ENCODE measurements around the gene BNC2. TPM values are rescaled to one million over a fixed set of nuclear protein-coding genes. Genes with fewer than 3 reads are reported as not detected.

BNC2 gene
- total RNA-seq, 1 experiment from 2014 or later = 43.6 TPM

- Histone ChIP-seq H3K27ac (ENCODE audit: insufficient read length, low read depth, low read length) (no peak overlapping the region), H2AK5ac (ENCODE audit: insufficient read length, low read length) (no peak overlapping the region), H4K8ac (replicated peaks; ENCODE audit: insufficient read length, low read depth, low read length) (no peak overlapping the region), H3K56ac (ENCODE audit: insufficient read length, low read depth, low read length) (no peak overlapping the region), H4K5ac (ENCODE audit: insufficient read length, low read depth, low read length) (no peak overlapping the region), H2BK20ac (ENCODE audit: low read depth, low read length, poor library complexity, severe bottlenecking) (no peak overlapping the region), H2BK12ac (ENCODE audit: insufficient read length, low read depth, low read length) (no peak overlapping the region), H3K79me1 (ENCODE audit: insufficient read depth, low read depth, low read length, poor library complexity, severe bottlenecking) (no peaks in the 10 kb centered on the region), H4K91ac (ENCODE audit: insufficient read length, low read depth, low read length) (no peak overlapping the region), H2AFZ (ENCODE audit: low read length) (no peak overlapping the region), H3K4ac (ENCODE audit: low read depth, low read length) (no peak overlapping the region), H3K9ac (ENCODE audit: extremely low read depth, insufficient read length, low read length) (no peak overlapping the region), H3K4me2 (ENCODE audit: insufficient read depth, insufficient read length, low read length) (no peak overlapping the region), H3K4me1 (ENCODE audit: insufficient read depth, low read length) (0 out of 2 replicates have a peak, but pooled peaks cover 4% of the 10 kb centered on the region), H3K9me3 (ENCODE audit: control insufficient read depth, low read depth, low read length) (no peaks in the 10 kb centered on the region), H3K14ac (ENCODE audit: insufficient read depth, low read length) (no peak overlapping the region), H3K23me2 (ENCODE audit: insufficient read length, low read depth, low read length, poor library complexity, severe bottlenecking) (no peaks in the 10 kb centered on the region), H3K23ac (ENCODE audit: insufficient read length, low read depth, low read length) (no peak overlapping the region), H3K27me3 (ENCODE audit: insufficient read depth, low read length) (no peaks in the 10 kb centered on the region), H3K18ac (ENCODE audit: insufficient read length, low read depth, low read length) (no peak overlapping the region), H2BK120ac (ENCODE audit: low read depth, low read length, poor library complexity, severe bottlenecking) (no peak overlapping the region), H3T11ph (ENCODE audit: low read length) (no peak overlapping the region), H2BK5ac (ENCODE audit: insufficient read length, low read length) (no peak overlapping the region), H4K20me1 (ENCODE audit: control insufficient read depth, insufficient read depth, insufficient read length) (no peaks in the 10 kb centered on the region), H3K79me2 (ENCODE audit: insufficient read depth, low read length) (no peaks in the 10 kb centered on the region), H2BK15ac (ENCODE audit: low read depth, low read length) (no peak overlapping the region)
- peaks cover 4 to 7% of the 10 kb centered on the region in 2 experiments; a peak in 2 of 4 replicates for H3K4me1 Mint-ChIP-seq
- H3K36me3 Mint-ChIP-seq (ENCODE audit: insufficient read depth in 1 of 3, low read depth in 3 of 3) = 0 out of 7 replicates have a peak, but pooled peaks cover 0 to 1% (median 0%) of the 10 kb centered on the region in 3 experiments
- peaks cover 0 to 3% of the 10 kb centered on the region in 2 experiments; a peak in 3 of 5 replicates for H3K9me3 Mint-ChIP-seq
- no peaks in the 10 kb centered on the region for H3K27me3 Mint-ChIP-seq (ENCODE audit: low read depth)
- no peak overlapping the region for H3K4me3 Mint-ChIP-seq
- no CpG with 5 or more reads among the region's 2 CpGs for WGBS (ENCODE audit: extremely low coverage, insufficient read length, low lambda C conversion rate)
- DNase-seq = no peak
- H3K27ac Mint-ChIP-seq = no peak overlapping the region
- TF ChIP-seq CTCF (conservative IDR thresholded peaks at IDR 0.05) = no peak
These were observed 31.1 kb upstream of the BNC2 start for GRCh38 chr9:16901590-16901989.

Data from H9 (cell line).